GM23248 (cell line): ENCODE data around the gene ITSN2.

ENCODE experiments used
- EZH2 ChIP-seq: fragments of 200-600 bp; sonication (generic); IDR thresholded peaks from 2 replicates; pipeline ENCODE4 v1.6.1; 2018; ENCODE audit warnings: antibody characterized with exemption, mild to moderate bottlenecking; ENCODE audit not compliant: insufficient read depth, poor library complexity, severe bottlenecking
- EZH2phosphoT487 ChIP-seq: fragments of 200-600 bp; sonication (generic); IDR thresholded peaks from 2 replicates; pipeline ENCODE4 v1.6.1; 2018; ENCODE audit warnings: antibody characterized with exemption, moderate library complexity, mild to moderate bottlenecking, low read depth; ENCODE audit not compliant: insufficient read depth

- TF ChIP-seq EZH2 = no peak
- TF ChIP-seq EZH2phosphoT487 = no peak
Measured at GRCh38 chr2:24179683-24180082, 180.7 kb downstream of the ITSN2 start.
